GM19463 (cell line): Measurements from ENCODE around the gene CFAP46.
"Not testable (repeated sequence)": the region's sequence is repeated elsewhere in the genome, so short reads cannot be mapped to it uniquely, and the experiment has no call there.

Experiments used
- ATAC-seq: cut with Tn5 transposase; IDR thresholded peaks from one replicate; pipeline ENCODE4 v1.9.1; 2021; ENCODE audit warnings: mild to moderate bottlenecking, moderate library complexity; ENCODE audit not compliant: unreplicated experiment

CFAP46 gene

GRCh38 chr10:132797986-132798385 lies 144.4 kb downstream of the CFAP46 start:
- ATAC-seq = not testable (repeated sequence)

- no peak for ATAC-seq
These were observed 145.5 kb downstream of the CFAP46 start for GRCh38 chr10:132796846-132797245.

GRCh38 chr10:132793871-132794849 lies 148.2 kb downstream of the CFAP46 start:
- no peak for ATAC-seq

- no peak for ATAC-seq
These were observed 149.2 kb downstream of the CFAP46 start for GRCh38 chr10:132793213-132793612.

GRCh38 chr10:132792796-132793195 lies 149.6 kb downstream of the CFAP46 start:
- ATAC-seq = no peak

- ATAC-seq = not testable (repeated sequence)
These were observed 150.3 kb downstream of the CFAP46 start for GRCh38 chr10:132792099-132792498.

GRCh38 chr10:132790934-132791829 lies 151.2 kb downstream of the CFAP46 start:
- ATAC-seq = no peak

- no peak for ATAC-seq
These were observed 151.9 kb downstream of the CFAP46 start for GRCh38 chr10:132790470-132790869.

GRCh38 chr10:132789659-132790148 lies 152.7 kb downstream of the CFAP46 start:
- no peak for ATAC-seq

GRCh38 chr10:132788831-132789219 lies 153.5 kb downstream of the CFAP46 start:
- ATAC-seq = no peak

GRCh38 chr10:132788180-132788830 lies 154.1 kb downstream of the CFAP46 start:
- no peak for ATAC-seq

GRCh38 chr10:132787495-132788179 lies 154.7 kb downstream of the CFAP46 start:
- no peak for ATAC-seq

GRCh38 chr10:132786884-132787494 lies 155.4 kb downstream of the CFAP46 start:
- ATAC-seq = no peak

- ATAC-seq = no peak
These were observed 155.9 kb downstream of the CFAP46 start for GRCh38 chr10:132786476-132786883.

- ATAC-seq = no peak
These were observed 156.5 kb downstream of the CFAP46 start, which contains the start of gene NKX6-2 for GRCh38 chr10:132785723-132786475. Gene NKX6-2, minus strand, starts transcription at chr10:132786147. Its CDS starts 199 bp downstream, at chr10:132785948.

GRCh38 chr10:132784866-132785722 lies 157.3 kb downstream of the CFAP46 start:
- no peak for ATAC-seq

GRCh38 chr10:132783940-132784865 lies 158.2 kb downstream of the CFAP46 start:
- no peak for ATAC-seq
